Transverse colon (tissue), 4 donors: Measurements from ENCODE around the gene IL20.

Experiments
- POLR2A ChIP-seq: fragments of 450-650 bp; IDR thresholded peaks from one replicate; pipeline ENCODE4 v1.6.1; 2016; ENCODE audit warnings: antibody characterized with exemption, mild to moderate bottlenecking, moderate library complexity
- POLR2AphosphoS5 ChIP-seq, 3 donors: sonication (generic); formaldehyde crosslinking; IDR thresholded peaks; one replicate each; pipeline ENCODE4 v1.6.1; 2016; ENCODE audit warnings: antibody characterized with exemption in 3 of 3
- TF ChIP-seq, protein P1 (sequence below), 5 experiments: fragments of 200-600 bp in 3 of 5; fragments of 450-650 bp in 2 of 5; sonication (generic) in 3 of 5; IDR thresholded peaks; 1 replicate in 2 of 5; 2 replicates in 3 of 5; pipeline ENCODE4 v1.5.1; 2016 to 2017; ENCODE audit warnings: antibody characterized with exemption in 5 of 5, inconsistent platforms in 3 of 5, mild to moderate bottlenecking in 2 of 5, moderate library complexity in 1 of 5

DNA sequence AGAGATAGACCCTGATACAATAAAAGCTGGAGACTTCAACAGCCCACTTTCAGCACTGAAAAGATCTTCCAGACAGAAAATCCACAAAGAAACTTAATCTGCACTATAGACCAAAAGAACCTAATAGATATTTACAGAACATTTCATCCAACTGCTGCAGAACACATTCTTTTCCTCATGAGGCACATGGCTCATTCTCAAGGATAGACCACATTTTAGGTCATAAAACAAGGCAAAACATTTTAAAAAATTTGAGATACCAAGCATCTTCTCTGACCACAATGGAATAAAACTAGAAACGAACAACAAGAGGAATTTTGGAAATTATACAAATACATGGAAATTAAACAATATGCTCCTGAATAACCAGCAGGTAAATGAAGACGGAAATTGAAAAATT is 15.0 kb upstream of the IL20 start:
- TF ChIP-seq, protein P1, sequence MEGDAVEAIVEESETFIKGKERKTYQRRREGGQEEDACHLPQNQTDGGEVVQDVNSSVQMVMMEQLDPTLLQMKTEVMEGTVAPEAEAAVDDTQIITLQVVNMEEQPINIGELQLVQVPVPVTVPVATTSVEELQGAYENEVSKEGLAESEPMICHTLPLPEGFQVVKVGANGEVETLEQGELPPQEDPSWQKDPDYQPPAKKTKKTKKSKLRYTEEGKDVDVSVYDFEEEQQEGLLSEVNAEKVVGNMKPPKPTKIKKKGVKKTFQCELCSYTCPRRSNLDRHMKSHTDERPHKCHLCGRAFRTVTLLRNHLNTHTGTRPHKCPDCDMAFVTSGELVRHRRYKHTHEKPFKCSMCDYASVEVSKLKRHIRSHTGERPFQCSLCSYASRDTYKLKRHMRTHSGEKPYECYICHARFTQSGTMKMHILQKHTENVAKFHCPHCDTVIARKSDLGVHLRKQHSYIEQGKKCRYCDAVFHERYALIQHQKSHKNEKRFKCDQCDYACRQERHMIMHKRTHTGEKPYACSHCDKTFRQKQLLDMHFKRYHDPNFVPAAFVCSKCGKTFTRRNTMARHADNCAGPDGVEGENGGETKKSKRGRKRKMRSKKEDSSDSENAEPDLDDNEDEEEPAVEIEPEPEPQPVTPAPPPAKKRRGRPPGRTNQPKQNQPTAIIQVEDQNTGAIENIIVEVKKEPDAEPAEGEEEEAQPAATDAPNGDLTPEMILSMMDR (IDR thresholded peaks at IDR 0.05), result no peak
- TF ChIP-seq POLR2A, result no peak
- TF ChIP-seq POLR2AphosphoS5 (IDR thresholded peaks at IDR 0.05), result no peak
